Rectal smooth muscle tissue (tissue), 1 donor: Measurements from ENCODE around the gene PRDM15.

Source experiments
- H3K27ac ChIP-seq: one replicate; pipeline ENCODE4 v1.7.0; 2013; ENCODE audit warnings: low read depth, low read length, inconsistent platforms
- H3K27me3 ChIP-seq: one replicate; pipeline ENCODE4 v1.7.0; 2013; ENCODE audit warnings: low read length; ENCODE audit not compliant: control insufficient read depth, insufficient read depth
- H3K36me3 ChIP-seq: one replicate; pipeline ENCODE4 v1.7.0; 2013; ENCODE audit warnings: low read length; ENCODE audit not compliant: control insufficient read depth, insufficient read depth
- H3K4me1 ChIP-seq: one replicate; pipeline ENCODE4 v1.7.0; 2013; ENCODE audit warnings: low read length; ENCODE audit not compliant: control insufficient read depth, insufficient read depth
- H3K4me3 ChIP-seq: one replicate; pipeline ENCODE4 v1.7.0; 2013; ENCODE audit warnings: low read length
- H3K9ac ChIP-seq: one replicate; pipeline ENCODE4 v1.7.0; 2013; ENCODE audit warnings: low read length

The PRDM15 gene

GRCh38 chr21:41750532-41751151 is 128.5 kb downstream of the PRDM15 start:
- Histone ChIP-seq H3K36me3 (no peaks in the 10 kb centered on the region), H3K4me1 (no peaks in the 10 kb centered on the region), H3K27ac (no peak overlapping the region), H3K4me3 (no peak overlapping the region), H3K27me3 (no peaks in the 10 kb centered on the region), H3K9ac (no peak overlapping the region)

GRCh38 chr21:41750051-41750450 is 129.1 kb downstream of the PRDM15 start:
- Histone ChIP-seq H3K27me3 (no peaks in the 10 kb centered on the region), H3K27ac (no peak overlapping the region), H3K4me1 (no peaks in the 10 kb centered on the region), H3K4me3 (no peak overlapping the region), H3K36me3 (no peaks in the 10 kb centered on the region), H3K9ac (no peak overlapping the region)

- no peak overlapping the region for H3K9ac ChIP-seq
- no peaks in the 10 kb centered on the region for H3K27me3 ChIP-seq
- no peak overlapping the region for H3K4me3 ChIP-seq
- H3K36me3 ChIP-seq: no peaks in the 10 kb centered on the region
- H3K4me1 ChIP-seq: no peaks in the 10 kb centered on the region
- H3K27ac ChIP-seq: no peak overlapping the region
Observed at GRCh38 chr21:41749286-41749685, 129.9 kb downstream of the PRDM15 start.
